ENCODE results near the gene TBC1D2.

The TBC1D2 gene

GRCh38 chr9:98168941-98169488, 86.4 kb downstream of the TBC1D2 start:
- Histone ChIP-seq H3F3A (ENCODE audit: insufficient read depth) (no peaks in the 10 kb centered on the region), H3K4me3 (ENCODE audit: insufficient read depth, low read length, poor library complexity, severe bottlenecking) (no peak overlapping the region), H3K4me2 (ENCODE audit: low read depth, low read length, poor library complexity, severe bottlenecking) (no peak overlapping the region), H3K9me2 (replicated peaks; ENCODE audit: insufficient read depth, low read length) (no peaks in the 10 kb centered on the region), H3K9me3 (ENCODE audit: insufficient read depth, low read length) (no peaks in the 10 kb centered on the region), H3K36me3 (ENCODE audit: low read length) (no peaks in the 10 kb centered on the region), H3K27ac (ENCODE audit: low read depth, low read length) (no peak overlapping the region), H4K20me1 (ENCODE audit: low read depth, low read length) (no peaks in the 10 kb centered on the region), H3K9ac (ENCODE audit: low read length) (no peak overlapping the region), H2AFZ (ENCODE audit: low read depth, low read length, severe bottlenecking) (no peak overlapping the region), H3K27me3 (ENCODE audit: low read length) (no peaks in the 10 kb centered on the region), H3K79me2 (ENCODE audit: insufficient read depth, low read length) (no peaks in the 10 kb centered on the region)
- TF ChIP-seq CTCF (IDR thresholded peaks at IDR 0.05; ENCODE audit: insufficient read depth, low read length, poor library complexity, severe bottlenecking) (no peak), EZH2phosphoT487 (conservative IDR thresholded peaks at IDR 0.05; ENCODE audit: low read length) (no peak)

- Histone ChIP-seq H3K9ac (ENCODE audit: low read length) (no peak overlapping the region), H2AFZ (ENCODE audit: low read depth, low read length, severe bottlenecking) (no peak overlapping the region), H3K4me3 (ENCODE audit: insufficient read depth, low read length, poor library complexity, severe bottlenecking) (no peak overlapping the region), H3K9me2 (replicated peaks; ENCODE audit: insufficient read depth, low read length) (no peaks in the 10 kb centered on the region), H3K27me3 (ENCODE audit: low read length) (no peaks in the 10 kb centered on the region), H3K9me3 (ENCODE audit: insufficient read depth, low read length) (no peaks in the 10 kb centered on the region), H4K20me1 (ENCODE audit: low read depth, low read length) (no peaks in the 10 kb centered on the region), H3K4me2 (ENCODE audit: low read depth, low read length, poor library complexity, severe bottlenecking) (no peak overlapping the region), H3K36me3 (ENCODE audit: low read length) (no peaks in the 10 kb centered on the region), H3K27ac (ENCODE audit: low read depth, low read length) (no peak overlapping the region), H3K79me2 (ENCODE audit: insufficient read depth, low read length) (no peaks in the 10 kb centered on the region), H3F3A (ENCODE audit: insufficient read depth) (no peaks in the 10 kb centered on the region)
- TF ChIP-seq CTCF (IDR thresholded peaks at IDR 0.05; ENCODE audit: insufficient read depth, low read length, poor library complexity, severe bottlenecking) (no peak), EZH2phosphoT487 (conservative IDR thresholded peaks at IDR 0.05; ENCODE audit: low read length) (no peak)
These were observed 87.2 kb downstream of the TBC1D2 start for GRCh38 chr9:98168153-98168780.

- Histone ChIP-seq H3K27ac (ENCODE audit: low read depth, low read length) (no peak overlapping the region), H3K4me3 (ENCODE audit: insufficient read depth, low read length, poor library complexity, severe bottlenecking) (no peak overlapping the region), H3K4me2 (ENCODE audit: low read depth, low read length, poor library complexity, severe bottlenecking) (no peak overlapping the region), H3K79me2 (ENCODE audit: insufficient read depth, low read length) (no peaks in the 10 kb centered on the region), H3K9ac (ENCODE audit: low read length) (no peak overlapping the region), H2AFZ (ENCODE audit: low read depth, low read length, severe bottlenecking) (no peak overlapping the region), H3K27me3 (ENCODE audit: low read length) (no peaks in the 10 kb centered on the region), H3K9me3 (ENCODE audit: insufficient read depth, low read length) (no peaks in the 10 kb centered on the region), H4K20me1 (ENCODE audit: low read depth, low read length) (no peaks in the 10 kb centered on the region), H3F3A (ENCODE audit: insufficient read depth) (no peaks in the 10 kb centered on the region), H3K36me3 (ENCODE audit: low read length) (no peaks in the 10 kb centered on the region), H3K9me2 (replicated peaks; ENCODE audit: insufficient read depth, low read length) (no peaks in the 10 kb centered on the region)
- TF ChIP-seq EZH2phosphoT487 (conservative IDR thresholded peaks at IDR 0.05; ENCODE audit: low read length) (no peak), CTCF (IDR thresholded peaks at IDR 0.05; ENCODE audit: insufficient read depth, low read length, poor library complexity, severe bottlenecking) (no peak)
These were observed 90.5 kb downstream of the TBC1D2 start for GRCh38 chr9:98164912-98165311.

All from SU-DHL-6 (cell line).